Esophagus squamous epithelium (tissue), 4 donors: ENCODE data around the gene OR51F1.

Experiments used
- CTCF ChIP-seq, 6 experiments: fragments of 450-650 bp in 4 of 6; fragments of 200-600 bp in 2 of 6; sonication (generic) in 2 of 6; IDR thresholded peaks; one replicate each; pipeline ENCODE4 v1.5.1; 2016 to 2019; ENCODE audit warnings: antibody characterized with exemption in 6 of 6, mild to moderate bottlenecking in 4 of 6, moderate library complexity in 4 of 6
- POLR2A ChIP-seq, 4 donors: fragments of 450-650 bp; IDR thresholded peaks; one replicate each; pipeline ENCODE4 v1.6.1; 2017; ENCODE audit warnings: antibody characterized with exemption in 4 of 4, mild to moderate bottlenecking in 4 of 4, moderate library complexity in 3 of 4

GRCh38 chr11:4797206-4797605 lies 27.5 kb upstream of the OR51F1 start:
- TF ChIP-seq CTCF (IDR thresholded peaks at IDR 0.05) (no peak), POLR2A (IDR thresholded peaks at IDR 0.05) (no peak)
